Urinary bladder (tissue), 4 donors: ENCODE results near the gene FBXO44. TPM values are rescaled to one million over a fixed set of nuclear protein-coding genes. Genes with fewer than 3 reads are reported as not detected.

Source experiments
- DNase-seq: peaks from one replicate; pipeline ENCODE4 v3.0.0-alpha.2; 2015; ENCODE audit errors: extremely low spot score
- H3K27ac ChIP-seq: one replicate; pipeline ENCODE4 v1.5.1; 2013; ENCODE audit warnings: low read depth, mild to moderate bottlenecking, moderate library complexity
- H3K36me3 ChIP-seq: one replicate; pipeline ENCODE4 v1.6.1; 2013; ENCODE audit warnings: mild to moderate bottlenecking, moderate library complexity; ENCODE audit not compliant: insufficient read depth
- H3K4me1 ChIP-seq: one replicate; pipeline ENCODE4 v1.6.1; 2013; ENCODE audit warnings: mild to moderate bottlenecking, moderate library complexity; ENCODE audit not compliant: insufficient read depth
- H3K4me3 ChIP-seq: one replicate; pipeline ENCODE4 v1.5.1; 2013; ENCODE audit warnings: low read depth, low read length
- WGBS: extraction: QIAGEN DNeasy Blood & Tissue Kit; methylation state at CpG from one replicate; pipeline ENCODE4 v1.1.7; 2013; 5-methylcytosine and 5-hydroxymethylcytosine counted together
- polyA plus RNA-seq: library from polyadenylated mRNA; stranded (reverse); fragments of 200-250 nt; gene quantifications from one replicate; pipeline ENCODE4 v1.2.3, GENCODE V29; 2013
- total RNA-seq: library from RNA; depleted of rRNA; stranded (reverse); fragments of >200 nt; gene quantifications from one replicate; pipeline ENCODE4 v1.2.3, GENCODE V29; 2014
- donor health status: healthy with polysubstance abuse.
- donor health status: healthy.

FBXO44 gene
- total and polyA plus RNA-seq, 2 donors: 6.2 to 24.3 TPM

GRCh38 chr1:11691928-11692711, 37.4 kb downstream of the FBXO44 start:
- Histone ChIP-seq H3K27ac (no peak overlapping the region), H3K4me1 (peaks cover 3% of the 10 kb centered on the region), H3K4me3 (peak overlapping the region; percentile 12), H3K36me3 (no peaks in the 10 kb centered on the region)
- no peak for DNase-seq
- WGBS: 4% methylated on average over 64 of the region's 64 CpGs

- no peak overlapping the region for H3K4me3 ChIP-seq
- H3K27ac ChIP-seq: no peak overlapping the region
- H3K36me3 ChIP-seq: no peaks in the 10 kb centered on the region
- WGBS: 11% methylated on average over 6 of the region's 6 CpGs
- DNase-seq: no peak
- peaks cover 3% of the 10 kb centered on the region for H3K4me1 ChIP-seq
These were observed 38.4 kb downstream of the FBXO44 start for GRCh38 chr1:11693024-11693590.

DNA sequence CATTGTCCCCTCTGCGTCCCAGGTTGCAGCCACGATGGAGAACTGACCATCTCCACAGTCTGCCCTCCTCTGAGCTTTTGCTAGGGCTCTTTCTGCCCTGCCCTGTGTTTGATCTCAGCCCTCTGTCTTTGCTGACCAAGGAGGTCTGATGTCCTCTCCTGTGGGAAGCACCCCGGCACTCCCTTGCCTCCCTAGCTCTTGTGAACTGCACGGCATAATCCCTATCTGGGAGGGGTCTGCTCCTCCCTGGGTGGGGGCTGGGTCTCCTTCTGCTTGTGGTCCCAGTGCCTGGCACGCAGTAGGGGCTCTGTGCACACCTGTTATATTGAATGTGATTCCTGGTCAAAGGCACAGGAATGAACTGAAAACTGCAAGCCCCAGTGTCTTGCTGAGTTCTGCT, 39.2 kb downstream of the FBXO44 start:
- H3K4me1 ChIP-seq: peaks cover 3% of the 10 kb centered on the region

DNA sequence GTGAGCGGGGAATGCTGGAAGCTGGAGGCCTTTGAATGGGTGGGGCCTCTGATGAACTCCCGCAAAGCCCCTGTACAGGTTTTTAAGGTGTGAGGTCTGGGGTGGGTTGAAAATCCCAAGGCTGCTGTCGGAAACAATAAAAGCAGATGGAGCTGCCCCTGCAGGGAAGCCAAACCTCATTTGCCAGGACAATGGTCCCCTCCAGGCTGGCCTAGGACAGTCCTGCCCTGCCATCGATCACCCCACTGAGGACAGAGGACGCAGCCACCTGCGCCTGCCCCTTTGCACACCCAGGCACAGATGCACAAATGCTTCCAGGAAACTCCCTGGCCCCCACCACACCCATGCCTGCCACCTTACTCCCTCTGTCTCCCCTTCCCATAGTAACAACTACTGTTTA, 41.2 kb downstream of the FBXO44 start:
- Histone ChIP-seq H3K27ac (no peak overlapping the region), H3K36me3 (no peaks in the 10 kb centered on the region), H3K4me3 (no peak overlapping the region), H3K4me1 (peaks cover 3% of the 10 kb centered on the region)
- no peak for DNase-seq
- WGBS: 85% methylated on average over 6 of the region's 6 CpGs

More for the DNA sequence above, 39.2 kb downstream of the FBXO44 start:
- DNase-seq: no peak
- Histone ChIP-seq H3K4me3 (no peak overlapping the region), H3K36me3 (no peaks in the 10 kb centered on the region), H3K27ac (no peak overlapping the region)
- WGBS: 47% methylated on average over 5 of the region's 5 CpGs

DNA sequence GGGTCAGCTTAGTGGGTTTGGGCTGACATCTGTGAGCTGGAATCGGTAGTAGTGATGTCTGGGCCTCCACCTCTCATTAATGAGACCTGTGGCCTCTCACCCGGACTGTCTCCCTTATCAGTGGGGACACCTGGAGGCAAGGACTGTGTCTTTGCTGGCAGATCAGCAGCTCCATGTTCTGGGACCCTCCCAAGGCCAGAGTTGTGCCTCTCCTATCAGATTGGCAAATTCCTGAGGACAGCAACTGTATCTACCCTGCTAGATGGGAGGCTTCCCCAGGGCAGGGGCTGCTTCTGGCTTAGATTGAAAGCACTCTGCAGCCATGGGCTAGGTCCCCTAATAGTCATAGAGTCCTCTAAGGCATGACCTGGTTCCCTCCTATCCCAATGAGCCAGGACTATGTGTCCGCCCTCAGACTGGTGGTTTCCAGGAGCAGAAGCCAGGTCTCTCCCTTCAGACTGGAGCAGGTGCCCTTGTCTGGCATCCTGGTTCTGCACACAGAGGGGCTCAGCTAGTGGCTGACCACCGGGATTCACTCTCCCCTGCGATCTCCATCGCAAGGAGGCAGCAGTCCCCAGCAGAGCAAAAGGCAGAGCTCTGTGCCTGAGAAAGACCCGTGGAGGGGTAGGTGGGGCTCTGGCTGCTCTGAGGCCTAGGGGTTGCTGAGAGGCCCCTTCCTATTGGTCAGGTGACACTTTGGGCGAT, 42.7 kb downstream of the FBXO44 start:
- DNase-seq: no peak

GRCh38 chr1:11697893-11698210, 43.2 kb downstream of the FBXO44 start:
- H3K4me1 ChIP-seq: no peaks in the 10 kb centered on the region
- DNase-seq: no peak
- no peak overlapping the region for H3K27ac ChIP-seq
- no peaks in the 10 kb centered on the region for H3K36me3 ChIP-seq
- 79% methylated on average over 5 of the region's 5 CpGs for WGBS
- H3K4me3 ChIP-seq: no peak overlapping the region

More for the DNA sequence above, 42.7 kb downstream of the FBXO44 start:
- no peak overlapping the region for H3K27ac ChIP-seq
- H3K4me1 ChIP-seq: no peaks in the 10 kb centered on the region
- 58% methylated on average over 8 of the region's 8 CpGs for WGBS
- H3K36me3 ChIP-seq: no peaks in the 10 kb centered on the region
- H3K4me3 ChIP-seq: no peak overlapping the region

- Histone ChIP-seq H3K36me3 (no peaks in the 10 kb centered on the region), H3K4me1 (no peaks in the 10 kb centered on the region), H3K27ac (no peak overlapping the region), H3K4me3 (no peak overlapping the region)
- no peak for DNase-seq
- 38% methylated on average over 34 of the region's 34 CpGs for WGBS
These were observed 46.2 kb downstream of the FBXO44 start for GRCh38 chr1:11700601-11701467.

- H3K36me3 ChIP-seq: no peaks in the 10 kb centered on the region
- no peak overlapping the region for H3K27ac ChIP-seq
- H3K4me1 ChIP-seq: no peaks in the 10 kb centered on the region
- WGBS: 26% methylated on average over 15 of the region's 15 CpGs
- H3K4me3 ChIP-seq: no peak overlapping the region
- no peak for DNase-seq
These were observed 46.9 kb downstream of the FBXO44 start for GRCh38 chr1:11701551-11701961.

GRCh38 chr1:11701981-11702803, 47.5 kb downstream of the FBXO44 start:
- WGBS: 80% methylated on average over 15 of the region's 15 CpGs
- no peak for DNase-seq
- no peak overlapping the region for H3K27ac ChIP-seq
- no peak overlapping the region for H3K4me3 ChIP-seq
- no peaks in the 10 kb centered on the region for H3K36me3 ChIP-seq
- no peaks in the 10 kb centered on the region for H3K4me1 ChIP-seq

GRCh38 chr1:11703357-11704193, 48.9 kb downstream of the FBXO44 start:
- no peak for DNase-seq
- Histone ChIP-seq H3K4me1 (no peaks in the 10 kb centered on the region), H3K4me3 (no peak overlapping the region), H3K27ac (no peak overlapping the region), H3K36me3 (no peaks in the 10 kb centered on the region)
- WGBS: 59% methylated on average over 8 of the region's 8 CpGs

DNA sequence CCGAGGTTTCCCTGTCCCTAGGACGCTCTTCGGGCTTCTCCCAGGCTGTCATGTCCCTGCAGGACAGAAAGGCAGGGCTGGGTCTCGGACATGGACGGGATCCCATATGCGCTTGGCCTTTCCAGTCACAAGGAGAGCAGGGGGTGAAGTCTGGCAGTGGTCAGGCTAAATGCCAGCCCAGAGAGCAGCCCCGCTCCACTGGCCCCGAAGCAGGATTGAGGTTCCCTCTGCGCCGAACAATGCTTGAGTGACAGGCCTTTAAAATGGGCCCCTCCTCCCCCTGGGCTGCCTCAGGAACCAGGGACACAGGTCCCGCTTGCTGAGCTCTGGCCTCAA, 49.5 kb downstream of the FBXO44 start:
- Histone ChIP-seq H3K4me3 (no peak overlapping the region), H3K4me1 (no peaks in the 10 kb centered on the region), H3K27ac (no peak overlapping the region), H3K36me3 (no peaks in the 10 kb centered on the region)
- DNase-seq: no peak
- 54% methylated on average over 11 of the region's 11 CpGs for WGBS

GRCh38 chr1:11704691-11705475, 50.2 kb downstream of the FBXO44 start:
- Histone ChIP-seq H3K27ac (no peak overlapping the region), H3K4me1 (no peaks in the 10 kb centered on the region), H3K36me3 (no peaks in the 10 kb centered on the region), H3K4me3 (no peak overlapping the region)
- WGBS: 50% methylated on average over 22 of the region's 22 CpGs
- no peak for DNase-seq
